HG03469 (cell line): Measurements from ENCODE around the gene SCYL1.

Experiments
- ATAC-seq: cut with Tn5 transposase; IDR thresholded peaks from one replicate; pipeline ENCODE4 v1.9.1; 2021; ENCODE audit warnings: mild to moderate bottlenecking, moderate library complexity, moderate number of reproducible peaks; ENCODE audit not compliant: unreplicated experiment

Gene SCYL1

GRCh38 chr11:65579291-65579690 lies 54.4 kb downstream of the SCYL1 start:
- ATAC-seq, result no peak

GRCh38 chr11:65580031-65580692 lies 55.3 kb downstream of the SCYL1 start:
- ATAC-seq, result no peak

- no peak for ATAC-seq
Observed at GRCh38 chr11:65580756-65581155, 55.9 kb downstream of the SCYL1 start.

DNA sequence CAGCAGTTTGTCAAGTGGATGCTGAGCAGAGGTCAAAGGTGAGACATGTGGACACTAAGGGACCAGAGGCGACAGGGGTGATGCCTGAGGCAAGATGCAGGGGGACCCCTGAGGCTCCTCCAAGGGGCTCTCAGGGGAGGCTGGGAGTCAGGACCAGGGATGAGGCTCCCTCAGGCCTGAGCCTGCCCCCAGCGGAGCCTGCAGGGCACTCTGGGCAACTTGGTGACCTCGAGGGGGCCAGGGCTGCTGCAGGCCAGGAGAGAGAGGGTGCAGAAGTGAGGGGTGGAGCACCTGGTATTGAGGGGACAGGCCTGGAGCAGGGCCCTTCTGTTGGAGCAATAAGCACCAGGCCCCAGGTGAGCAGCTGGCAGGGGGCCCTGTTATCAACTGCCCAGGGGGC lies 57.0 kb downstream of the SCYL1 start:
- ATAC-seq, result no peak

GRCh38 chr11:65583589-65583988 lies 58.7 kb downstream of the SCYL1 start:
- ATAC-seq, result no peak

- no peak for ATAC-seq
Observed at GRCh38 chr11:65584106-65584505, 59.2 kb downstream of the SCYL1 start.

DNA sequence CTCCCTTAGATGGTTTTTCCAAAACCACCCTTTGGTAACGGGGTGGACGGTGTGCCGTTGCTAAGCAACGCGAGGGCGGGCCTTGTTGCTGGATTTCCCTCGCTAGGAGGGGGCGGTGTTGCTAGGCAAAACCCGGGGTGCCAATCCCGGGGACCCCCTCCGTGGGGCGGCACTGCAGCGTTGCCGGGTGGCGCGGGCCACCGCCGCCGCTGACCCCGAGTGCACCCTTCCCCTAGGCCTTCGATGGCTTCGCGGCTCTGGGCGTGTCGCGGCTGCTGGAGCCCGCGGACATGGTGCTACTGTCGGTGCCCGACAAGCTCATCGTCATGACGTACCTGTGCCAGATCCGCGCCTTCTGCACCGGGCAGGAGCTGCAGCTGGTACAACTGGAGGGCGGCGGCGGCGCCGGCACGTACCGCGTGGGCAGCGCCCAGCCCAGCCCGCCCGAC lies 59.9 kb downstream of the SCYL1 start:
- no peak for ATAC-seq

DNA sequence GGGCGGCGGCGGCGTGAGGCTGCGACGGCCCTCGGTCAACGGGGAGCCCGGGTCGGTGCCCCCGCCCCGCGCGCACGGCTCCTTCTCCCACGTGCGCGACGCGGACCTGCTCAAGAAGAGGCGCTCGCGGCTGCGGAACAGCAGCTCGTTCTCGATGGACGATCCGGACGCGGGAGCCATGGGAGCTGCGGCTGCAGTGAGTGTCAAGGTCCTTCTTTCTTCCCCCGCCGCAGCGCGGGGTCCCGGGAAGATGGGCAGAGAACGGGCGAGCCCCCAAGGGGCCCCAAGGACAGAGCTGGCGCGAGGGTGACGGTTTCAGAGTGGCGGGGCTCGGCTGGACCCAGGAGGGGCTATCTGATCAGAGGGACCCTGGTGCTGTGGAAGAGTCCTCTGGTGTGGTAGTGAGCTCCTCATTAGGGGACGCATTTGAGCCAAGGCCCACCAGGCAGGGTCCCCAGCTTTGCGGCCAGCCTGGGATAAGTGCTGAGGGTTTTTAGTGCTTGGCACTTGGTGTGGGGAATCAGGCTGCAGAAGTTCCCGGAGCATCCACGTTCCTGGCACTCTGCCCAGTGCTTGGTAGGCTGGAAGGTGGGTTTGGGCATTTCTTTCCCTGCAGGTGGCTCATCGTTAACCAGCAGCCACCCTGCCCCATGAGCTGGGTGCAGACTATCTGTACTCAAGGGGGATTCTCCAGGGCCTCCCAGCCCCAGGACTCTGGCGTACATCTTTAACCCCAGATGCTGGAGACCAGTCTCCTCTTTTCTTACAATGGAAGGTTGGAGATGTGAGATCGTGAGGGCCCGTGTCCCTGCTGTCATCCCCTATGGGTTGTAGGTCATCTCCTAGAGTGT lies 60.7 kb downstream of the SCYL1 start:
- no peak for ATAC-seq

DNA sequence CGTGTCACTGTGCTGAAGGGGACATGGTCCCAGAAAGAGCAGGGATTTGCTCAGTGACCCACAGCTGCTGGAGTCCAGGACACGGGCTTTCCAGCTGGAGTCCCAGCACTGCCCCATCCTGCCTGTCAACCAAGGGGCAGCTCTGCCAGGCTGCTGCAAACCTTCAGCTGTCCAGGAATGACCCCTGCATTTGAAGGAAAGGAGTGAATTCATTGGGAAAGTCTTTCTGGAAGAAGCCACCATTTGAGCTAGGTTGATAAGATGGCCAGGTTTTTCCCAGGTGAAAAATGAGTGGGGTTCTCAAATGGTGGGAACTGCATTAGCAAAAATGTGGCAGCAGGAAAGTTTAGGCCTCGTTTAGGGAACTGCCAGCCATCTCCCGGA lies 61.4 kb downstream of the SCYL1 start:
- ATAC-seq, result no peak

- no peak for ATAC-seq
Observed at GRCh38 chr11:65586676-65587075, 61.8 kb downstream of the SCYL1 start.
